ENCODE measurements around the gene PIF1. TPM values are rescaled to one million over a fixed set of nuclear protein-coding genes. Genes with fewer than 3 reads are reported as not detected.

The PIF1 gene
- total RNA-seq, 1 donor from 2014 or later = 1.7 TPM

- no peak overlapping the region for H3K27ac Mint-ChIP-seq (ENCODE audit: unreplicated experiment)
- no peaks in the 10 kb centered on the region for H3K9me3 ChIP-seq (ENCODE audit: insufficient read depth, low read depth, low read length)
- H3K4me3 Mint-ChIP-seq (ENCODE audit: unreplicated experiment) = no peak overlapping the region
- DNase-seq (ENCODE audit: low read depth) = no peak
- no peak overlapping the region for H3K4me3 ChIP-seq (ENCODE audit: insufficient read depth, low read depth, low read length)
- peaks cover 20% of the 10 kb centered on the region for H3K27me3 Mint-ChIP-seq (ENCODE audit: low read depth, unreplicated experiment)
- no peaks in the 10 kb centered on the region for H4K20me1 ChIP-seq (ENCODE audit: insufficient read depth, low read length)
- H3K9ac ChIP-seq (ENCODE audit: low read length) = no peak overlapping the region
- no peak for FAIRE-seq
- H3K79me2 ChIP-seq (ENCODE audit: insufficient read depth, low read length) = no peaks in the 10 kb centered on the region
- no peaks in the 10 kb centered on the region for H3K36me3 Mint-ChIP-seq (ENCODE audit: low read depth, unreplicated experiment)
- H3K27ac ChIP-seq (ENCODE audit: low read depth, low read length) = no peak overlapping the region
- TF ChIP-seq EZH2 (IDR thresholded peaks at IDR 0.05; ENCODE audit: insufficient read depth, low read length) = no peak
- TF ChIP-seq, protein P1, sequence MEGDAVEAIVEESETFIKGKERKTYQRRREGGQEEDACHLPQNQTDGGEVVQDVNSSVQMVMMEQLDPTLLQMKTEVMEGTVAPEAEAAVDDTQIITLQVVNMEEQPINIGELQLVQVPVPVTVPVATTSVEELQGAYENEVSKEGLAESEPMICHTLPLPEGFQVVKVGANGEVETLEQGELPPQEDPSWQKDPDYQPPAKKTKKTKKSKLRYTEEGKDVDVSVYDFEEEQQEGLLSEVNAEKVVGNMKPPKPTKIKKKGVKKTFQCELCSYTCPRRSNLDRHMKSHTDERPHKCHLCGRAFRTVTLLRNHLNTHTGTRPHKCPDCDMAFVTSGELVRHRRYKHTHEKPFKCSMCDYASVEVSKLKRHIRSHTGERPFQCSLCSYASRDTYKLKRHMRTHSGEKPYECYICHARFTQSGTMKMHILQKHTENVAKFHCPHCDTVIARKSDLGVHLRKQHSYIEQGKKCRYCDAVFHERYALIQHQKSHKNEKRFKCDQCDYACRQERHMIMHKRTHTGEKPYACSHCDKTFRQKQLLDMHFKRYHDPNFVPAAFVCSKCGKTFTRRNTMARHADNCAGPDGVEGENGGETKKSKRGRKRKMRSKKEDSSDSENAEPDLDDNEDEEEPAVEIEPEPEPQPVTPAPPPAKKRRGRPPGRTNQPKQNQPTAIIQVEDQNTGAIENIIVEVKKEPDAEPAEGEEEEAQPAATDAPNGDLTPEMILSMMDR (IDR thresholded peaks at IDR 0.05; ENCODE audit: insufficient read depth, low read depth, low read length) = no peak
- H3K36me3 ChIP-seq (ENCODE audit: insufficient read depth, low read length) = no peaks in the 10 kb centered on the region
- no peaks in the 10 kb centered on the region for H3K27me3 ChIP-seq (ENCODE audit: insufficient read depth, low read length)
- H3K4me1 ChIP-seq (ENCODE audit: insufficient read depth, low read length) = no peaks in the 10 kb centered on the region
- H2AFZ ChIP-seq (ENCODE audit: low read depth, low read length) = no peak overlapping the region
- no peak overlapping the region for H3K4me2 ChIP-seq (ENCODE audit: low read length)
- H3K9me3 Mint-ChIP-seq (ENCODE audit: unreplicated experiment) = no peaks in the 10 kb centered on the region
- H3K4me1 Mint-ChIP-seq (ENCODE audit: low read depth, unreplicated experiment) = no peaks in the 10 kb centered on the region
Observed at GRCh38 chr15:64782751-64783150, 42.7 kb downstream of the PIF1 start.

DNA sequence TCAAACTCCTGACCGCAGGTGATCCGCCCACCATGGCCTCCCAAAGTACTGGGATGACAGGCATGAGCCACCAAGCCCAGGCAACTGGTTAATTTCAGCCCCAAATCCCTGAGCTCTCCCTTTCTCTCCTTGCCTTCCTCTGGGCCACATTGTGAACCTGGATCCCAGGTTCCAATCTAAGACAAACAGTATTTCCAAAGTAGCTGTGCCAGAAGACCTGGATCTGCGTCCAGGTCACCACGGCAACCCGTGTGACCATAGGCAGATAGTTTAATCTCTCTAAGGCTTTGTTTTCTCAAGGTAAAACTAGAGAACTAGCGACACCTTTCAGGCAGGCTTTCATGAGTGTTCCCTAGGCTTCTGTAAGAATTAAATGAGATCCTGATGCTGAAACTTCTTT, 44.1 kb downstream of the PIF1 start:
- TF ChIP-seq, protein P1 (IDR thresholded peaks at IDR 0.05; ENCODE audit: insufficient read depth, low read depth, low read length) = no peak
- TF ChIP-seq EZH2 (IDR thresholded peaks at IDR 0.05; ENCODE audit: insufficient read depth, low read length) = no peak
- Histone ChIP-seq H3K27me3 (ENCODE audit: insufficient read depth, low read length) (peaks cover 3% of the 10 kb centered on the region), H3K9me3 (ENCODE audit: insufficient read depth, low read depth, low read length) (no peaks in the 10 kb centered on the region), H3K36me3 (ENCODE audit: insufficient read depth, low read length) (no peaks in the 10 kb centered on the region), H3K4me3 (ENCODE audit: insufficient read depth, low read depth, low read length) (no peak overlapping the region), H3K27ac (ENCODE audit: low read depth, low read length) (no peak overlapping the region), H3K4me1 (ENCODE audit: insufficient read depth, low read length) (peaks cover under 1% of the 10 kb centered on the region), H3K9ac (ENCODE audit: low read length) (no peak overlapping the region), H2AFZ (ENCODE audit: low read depth, low read length) (no peak overlapping the region), H3K4me2 (ENCODE audit: low read length) (no peak overlapping the region), H3K79me2 (ENCODE audit: insufficient read depth, low read length) (no peaks in the 10 kb centered on the region), H4K20me1 (ENCODE audit: insufficient read depth, low read length) (no peaks in the 10 kb centered on the region)
- H3K4me1 Mint-ChIP-seq (ENCODE audit: low read depth, unreplicated experiment) = no peaks in the 10 kb centered on the region
- no peak overlapping the region for H3K27ac Mint-ChIP-seq (ENCODE audit: unreplicated experiment)
- H3K27me3 Mint-ChIP-seq (ENCODE audit: low read depth, unreplicated experiment) = peaks cover 28% of the 10 kb centered on the region
- H3K36me3 Mint-ChIP-seq (ENCODE audit: low read depth, unreplicated experiment) = no peaks in the 10 kb centered on the region
- no peak overlapping the region for H3K4me3 Mint-ChIP-seq (ENCODE audit: unreplicated experiment)
- FAIRE-seq (no peak), DNase-seq (ENCODE audit: low read depth) (no peak)
- no peaks in the 10 kb centered on the region for H3K9me3 Mint-ChIP-seq (ENCODE audit: unreplicated experiment)

DNA sequence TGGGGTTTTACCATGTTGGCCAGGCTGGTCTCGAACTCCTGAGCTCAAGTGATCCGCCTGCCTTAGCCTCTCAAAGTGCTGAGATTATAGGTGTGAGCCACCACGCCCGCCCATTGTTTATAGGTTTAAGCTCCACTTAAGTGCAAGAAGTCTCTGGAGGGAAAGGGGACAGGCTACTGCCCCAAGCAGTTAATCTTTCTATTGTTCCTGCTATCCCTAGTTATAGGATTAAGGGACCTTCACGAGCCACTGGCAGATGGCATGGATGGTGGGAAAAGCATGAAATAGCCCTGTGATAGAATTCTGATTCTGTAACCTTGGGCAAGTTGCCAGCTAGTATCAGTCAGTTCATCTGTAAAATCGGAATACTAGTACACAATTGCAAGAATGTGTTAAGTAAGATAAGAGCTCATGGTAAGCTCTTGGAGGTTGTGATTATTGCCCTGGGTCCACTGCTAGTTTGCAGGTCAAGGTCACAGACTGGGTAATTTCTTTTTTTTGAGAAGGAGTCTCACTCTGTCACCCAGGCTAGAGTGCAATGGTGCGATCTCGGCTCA, 44.8 kb downstream of the PIF1 start:
- Histone ChIP-seq H3K79me2 (ENCODE audit: insufficient read depth, low read length) (no peaks in the 10 kb centered on the region), H3K4me3 (ENCODE audit: insufficient read depth, low read depth, low read length) (no peak overlapping the region), H3K27ac (ENCODE audit: low read depth, low read length) (no peak overlapping the region), H3K27me3 (ENCODE audit: insufficient read depth, low read length) (peaks cover 7% of the 10 kb centered on the region), H3K4me2 (ENCODE audit: low read length) (no peak overlapping the region), H3K9me3 (ENCODE audit: insufficient read depth, low read depth, low read length) (no peaks in the 10 kb centered on the region), H3K36me3 (ENCODE audit: insufficient read depth, low read length) (no peaks in the 10 kb centered on the region), H3K9ac (ENCODE audit: low read length) (no peak overlapping the region), H2AFZ (ENCODE audit: low read depth, low read length) (no peak overlapping the region), H4K20me1 (ENCODE audit: insufficient read depth, low read length) (no peaks in the 10 kb centered on the region), H3K4me1 (ENCODE audit: insufficient read depth, low read length) (peaks cover 6% of the 10 kb centered on the region)
- no peaks in the 10 kb centered on the region for H3K9me3 Mint-ChIP-seq (ENCODE audit: unreplicated experiment)
- H3K27me3 Mint-ChIP-seq (ENCODE audit: low read depth, unreplicated experiment) = peaks cover 28% of the 10 kb centered on the region
- no peak for TF ChIP-seq EZH2 (IDR thresholded peaks at IDR 0.05; ENCODE audit: insufficient read depth, low read length)
- TF ChIP-seq, protein P1 (IDR thresholded peaks at IDR 0.05; ENCODE audit: insufficient read depth, low read depth, low read length) = no peak
- H3K4me3 Mint-ChIP-seq (ENCODE audit: unreplicated experiment) = no peak overlapping the region
- FAIRE-seq (no peak), DNase-seq (ENCODE audit: low read depth) (no peak)
- no peaks in the 10 kb centered on the region for H3K4me1 Mint-ChIP-seq (ENCODE audit: low read depth, unreplicated experiment)
- H3K27ac Mint-ChIP-seq (ENCODE audit: unreplicated experiment) = no peak overlapping the region
- no peaks in the 10 kb centered on the region for H3K36me3 Mint-ChIP-seq (ENCODE audit: low read depth, unreplicated experiment)

All from astrocyte (in vitro differentiated cells and primary cell).